ENCODE results near the gene TENM4.
"Not testable (repeated sequence)": the region's sequence is repeated elsewhere in the genome, so short reads cannot be mapped to it uniquely, and the experiment has no call there.

TENM4 gene

DNA sequence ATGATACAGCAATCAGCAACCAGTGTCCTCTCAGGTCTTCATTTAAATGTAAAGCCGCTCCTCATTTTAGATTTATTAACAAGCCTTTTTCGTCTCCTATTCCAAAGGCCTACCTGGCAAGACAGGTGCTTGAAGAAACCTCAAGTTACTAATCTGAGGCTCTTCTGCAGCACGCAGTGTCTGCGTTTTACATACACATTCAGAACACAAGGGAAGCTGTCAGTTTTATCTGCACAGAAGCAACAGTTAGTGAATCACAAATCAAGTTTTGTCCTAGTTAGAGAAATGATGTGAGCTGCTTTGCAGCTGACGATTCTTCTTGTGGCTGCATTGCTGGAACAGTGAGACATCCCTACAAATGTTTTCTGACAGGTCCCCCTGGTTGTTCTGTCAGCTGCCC, 557.3 kb downstream of the TENM4 start:
- no peak for TF ChIP-seq CTCF (IDR thresholded peaks at IDR 0.05; ENCODE audit: low read depth, low read length, missing control alignments)
- H3K4me3 ChIP-seq (ENCODE audit: low read depth, low read length): no peak overlapping the region
- DNase-seq (ENCODE audit: low read depth): no peak

- not testable (repeated sequence) for DNase-seq (ENCODE audit: low read depth); H3K4me3 ChIP-seq (ENCODE audit: low read depth, low read length)
Observed at GRCh38 chr11:78879094-78879980, 561.5 kb downstream of the TENM4 start.

- DNase-seq (ENCODE audit: low read depth): no peak
- TF ChIP-seq CTCF (IDR thresholded peaks at IDR 0.05; ENCODE audit: low read depth, low read length, missing control alignments): no peak
- H3K4me3 ChIP-seq (ENCODE audit: low read depth, low read length): no peak overlapping the region
Observed at GRCh38 chr11:78878631-78879030, 562.2 kb downstream of the TENM4 start.

DNA sequence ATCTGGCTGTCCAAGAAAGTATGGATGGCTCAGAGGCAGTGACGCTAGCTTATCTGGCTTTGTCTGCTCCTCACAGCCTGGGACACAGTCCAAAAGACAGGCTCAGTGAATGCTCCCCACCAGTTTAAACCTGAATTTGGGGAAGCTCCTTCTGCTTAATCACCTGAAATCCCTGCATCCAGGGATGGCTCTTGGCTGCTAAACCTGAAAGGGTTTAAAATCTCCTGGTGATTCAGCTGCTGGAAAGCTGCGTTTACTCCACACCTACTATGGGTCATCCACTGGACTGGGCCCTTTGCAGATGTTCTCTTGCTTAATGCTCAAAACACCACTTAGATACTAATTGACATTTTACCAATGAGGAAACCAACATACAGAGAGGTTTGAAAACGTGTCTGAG, 564.2 kb downstream of the TENM4 start:
- no peak for TF ChIP-seq CTCF (IDR thresholded peaks at IDR 0.05; ENCODE audit: low read depth, low read length, missing control alignments)
- DNase-seq (ENCODE audit: low read depth): no peak
- H3K4me3 ChIP-seq (ENCODE audit: low read depth, low read length): no peak overlapping the region

DNA sequence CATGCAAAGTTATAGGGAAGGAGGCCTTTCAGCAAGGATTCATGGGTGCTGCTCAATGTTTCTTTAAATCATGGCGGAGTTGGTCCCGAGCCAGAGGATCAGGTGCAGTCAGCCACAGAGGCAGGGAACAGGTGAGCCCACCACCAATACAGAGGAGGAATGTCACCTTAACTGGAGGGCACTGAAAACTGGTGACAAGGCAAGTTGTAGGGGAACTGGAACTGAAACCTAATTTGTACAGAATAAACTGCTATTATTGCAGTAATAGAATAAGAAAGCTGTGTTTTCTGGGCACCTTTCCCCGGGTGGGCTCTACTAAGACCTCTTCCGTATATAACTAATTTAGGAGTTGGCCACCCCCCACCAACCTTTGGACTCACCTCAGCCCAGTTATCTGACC, 570.2 kb downstream of the TENM4 start:
- no peak for DNase-seq (ENCODE audit: low read depth)
- H3K4me3 ChIP-seq (ENCODE audit: low read depth, low read length): no peak overlapping the region
- no peak for TF ChIP-seq CTCF (IDR thresholded peaks at IDR 0.05; ENCODE audit: low read depth, low read length, missing control alignments)

DNA sequence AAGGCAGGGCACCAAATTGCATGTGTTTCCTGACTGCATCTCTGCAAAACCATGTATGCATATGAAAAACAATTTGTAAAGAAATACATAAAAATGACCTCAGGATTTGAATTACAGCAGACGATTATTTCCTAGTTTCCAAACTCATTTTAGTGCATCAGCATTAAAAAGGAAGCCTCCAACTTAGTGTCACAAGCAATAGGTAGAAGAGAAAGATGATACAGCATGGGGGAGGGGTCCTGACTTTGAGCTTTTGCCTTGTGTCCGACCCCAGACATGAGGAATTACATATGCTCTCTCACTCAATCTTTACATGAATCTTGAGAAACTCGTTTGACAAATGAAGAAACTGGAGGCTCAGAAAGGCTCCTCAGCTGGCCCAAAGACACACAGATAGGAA, 571.5 kb downstream of the TENM4 start:
- DNase-seq (ENCODE audit: low read depth): no peak
- TF ChIP-seq CTCF (IDR thresholded peaks at IDR 0.05; ENCODE audit: low read depth, low read length, missing control alignments): no peak
- no peak overlapping the region for H3K4me3 ChIP-seq (ENCODE audit: low read depth, low read length)

DNA sequence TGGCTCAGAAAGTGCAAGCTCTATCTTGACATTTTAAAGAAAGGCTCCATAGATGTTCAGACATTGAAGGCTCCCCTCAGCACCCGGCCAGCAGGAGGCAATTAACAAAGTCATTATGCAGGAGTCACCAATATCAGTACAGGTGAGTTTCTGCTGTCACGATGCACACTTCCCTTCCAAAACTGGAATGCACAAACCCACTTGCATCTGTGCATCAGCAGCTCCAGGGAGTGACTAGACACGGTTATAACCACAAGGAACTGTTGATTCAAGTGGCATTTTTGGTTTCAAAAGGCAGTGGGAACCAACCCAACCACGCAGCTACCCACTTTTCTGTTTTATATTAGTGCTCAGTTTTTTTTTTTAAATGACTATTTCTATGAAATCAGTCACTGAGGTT, 572.3 kb downstream of the TENM4 start:
- no peak for TF ChIP-seq CTCF (IDR thresholded peaks at IDR 0.05; ENCODE audit: low read depth, low read length, missing control alignments)
- no peak for DNase-seq (ENCODE audit: low read depth)
- H3K4me3 ChIP-seq (ENCODE audit: low read depth, low read length): no peak overlapping the region
